GM18861 (cell line): ENCODE measurements around the gene TRIM28.
"Not testable (repeated sequence)": the region's sequence is repeated elsewhere in the genome, so short reads cannot be mapped to it uniquely, and the experiment has no call there.

Experiments
- ATAC-seq: cut with Tn5 transposase; IDR thresholded peaks from one replicate; pipeline ENCODE4 v1.9.1; 2021; ENCODE audit not compliant: unreplicated experiment

Gene TRIM28

GRCh38 chr19:58575183-58576041 is 31.5 kb downstream of the TRIM28 start:
- ATAC-seq, result peak; percentile 35

- not testable (repeated sequence) for ATAC-seq
These were observed 33.7 kb downstream of the TRIM28 start for GRCh38 chr19:58577581-58577980.

GRCh38 chr19:58578012-58578925 is 34.4 kb downstream of the TRIM28 start:
- no peak for ATAC-seq

GRCh38 chr19:58579473-58580142 is 35.7 kb downstream of the TRIM28 start:
- no peak for ATAC-seq

DNA sequence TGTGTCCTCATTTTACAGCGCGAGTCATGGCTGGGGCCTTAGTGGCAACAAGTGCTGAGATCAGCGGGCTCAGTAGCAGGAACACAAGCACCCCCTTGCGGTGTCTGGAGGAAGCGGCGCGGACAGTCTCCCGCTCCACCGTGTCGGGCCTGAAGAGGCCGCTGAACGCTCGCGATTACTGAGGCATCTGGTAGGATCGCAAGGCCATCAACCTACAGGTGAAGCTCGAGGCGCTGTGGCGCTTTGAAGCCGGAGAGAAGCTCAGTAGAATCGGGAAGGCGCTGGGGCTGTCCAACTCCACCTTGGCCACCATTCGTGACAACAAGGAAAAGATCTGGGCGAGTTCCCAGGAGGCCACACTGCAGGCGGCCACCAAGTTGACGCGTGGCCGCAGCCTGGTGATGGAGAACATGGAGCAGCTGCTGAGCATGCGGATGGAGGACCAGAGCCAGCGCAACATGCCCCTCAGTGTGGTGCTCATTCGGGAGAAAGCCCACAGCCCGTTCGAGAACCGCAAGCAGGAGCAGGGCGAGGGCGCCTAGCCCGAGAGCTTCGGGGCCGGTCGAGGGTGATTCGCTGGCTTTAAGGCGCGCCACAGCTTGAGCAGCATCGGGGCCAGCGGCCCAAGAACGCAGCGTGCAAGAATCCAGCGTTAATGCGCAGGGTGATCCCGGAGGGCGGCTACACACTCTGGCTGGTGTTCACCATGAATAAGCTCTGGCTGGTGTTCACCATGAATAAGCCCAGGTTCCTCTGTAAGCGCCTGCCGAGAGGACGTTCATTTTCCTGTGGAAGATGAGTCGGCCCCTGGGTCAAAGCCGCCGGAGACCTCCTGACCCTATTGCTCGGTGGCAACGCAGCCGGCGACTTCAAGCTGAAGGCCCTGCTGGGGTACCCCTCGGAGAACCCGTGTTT is 37.6 kb downstream of the TRIM28 start:
- ATAC-seq, result peak; percentile 53

GRCh38 chr19:58582985-58583384 is 39.1 kb downstream of the TRIM28 start:
- no peak for ATAC-seq

- no peak for ATAC-seq
These were observed 40.9 kb downstream of the TRIM28 start for GRCh38 chr19:58584498-58585441.

GRCh38 chr19:58585442-58586132 is 41.7 kb downstream of the TRIM28 start:
- no peak for ATAC-seq

DNA sequence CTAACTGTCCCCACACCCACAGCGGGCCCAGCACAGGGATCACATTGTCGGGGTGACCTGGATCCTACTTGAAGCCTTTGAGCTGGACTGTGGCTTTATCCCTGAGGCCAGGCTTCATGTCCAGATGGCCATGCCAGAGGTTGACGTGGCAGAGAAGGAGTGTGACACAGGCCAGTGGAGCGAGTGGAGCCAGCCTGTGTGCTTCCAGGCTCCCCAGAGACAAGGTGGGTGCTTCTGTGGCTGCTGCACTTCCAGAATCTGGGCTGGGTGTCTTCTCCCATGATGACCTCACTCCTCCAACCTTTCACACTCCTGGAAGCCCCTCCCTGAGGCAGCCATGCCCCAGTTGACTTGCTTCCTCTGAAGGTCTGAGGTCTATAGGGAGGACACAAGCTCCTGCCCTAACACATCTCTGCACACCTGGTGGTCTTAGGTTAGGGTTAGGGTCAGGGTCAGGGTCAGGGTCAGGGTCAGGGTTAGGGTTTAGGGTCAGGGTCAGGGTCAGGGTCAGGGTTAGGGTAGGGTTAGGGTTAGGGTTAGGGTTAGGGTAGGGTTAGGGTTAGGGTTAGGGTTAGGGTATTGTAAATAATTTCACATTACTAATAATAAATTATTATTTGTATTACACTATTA is 42.4 kb downstream of the TRIM28 start:
- no peak for ATAC-seq
